Measurements from ENCODE around the gene SLC6A17.

Gene SLC6A17

DNA sequence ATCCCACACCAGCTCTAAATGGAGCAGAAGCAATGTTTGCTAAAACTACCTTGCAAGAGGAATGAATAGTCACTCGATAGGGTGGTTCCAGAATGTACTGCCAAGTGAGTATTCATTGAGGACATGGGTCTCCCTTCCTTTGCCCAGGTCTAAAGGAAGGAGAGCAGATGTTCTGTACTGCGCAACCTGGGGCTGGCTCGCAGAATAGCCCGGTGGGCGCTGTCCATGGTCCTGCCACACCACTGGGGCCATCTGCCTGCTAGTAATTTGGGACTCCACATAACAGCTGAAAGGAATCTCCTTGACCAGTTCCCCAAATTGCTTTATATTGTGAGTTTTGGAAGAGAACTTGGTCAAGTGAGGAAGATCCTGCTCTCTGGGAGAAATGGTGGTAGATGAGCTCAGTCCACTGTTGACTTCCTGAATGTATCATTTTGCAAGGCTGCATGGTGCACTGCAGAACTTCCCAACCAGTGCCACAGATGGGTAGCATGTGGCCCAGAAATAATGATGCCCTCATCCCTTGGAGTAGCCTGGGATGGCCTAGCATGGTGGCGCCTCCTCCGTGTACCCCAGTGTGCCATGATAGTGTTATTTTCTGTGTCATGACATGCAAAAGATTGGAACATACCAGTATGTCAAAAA lies 5.7 kb downstream of the SLC6A17 start:
- Mint-ChIP-seq H3K4me3 (no peak overlapping the region), H3K4me1 (no peaks in the 10 kb centered on the region), H3K27me3 (ENCODE audit: low read depth, poor library complexity) (peaks cover 91% of the 10 kb centered on the region), H3K27ac (no peak overlapping the region), H3K36me3 (ENCODE audit: low read depth) (no peaks in the 10 kb centered on the region), H3K9me3 (peaks cover 6% of the 10 kb centered on the region)
- DNase-seq = peak; percentile 98
- TF ChIP-seq, protein P1, sequence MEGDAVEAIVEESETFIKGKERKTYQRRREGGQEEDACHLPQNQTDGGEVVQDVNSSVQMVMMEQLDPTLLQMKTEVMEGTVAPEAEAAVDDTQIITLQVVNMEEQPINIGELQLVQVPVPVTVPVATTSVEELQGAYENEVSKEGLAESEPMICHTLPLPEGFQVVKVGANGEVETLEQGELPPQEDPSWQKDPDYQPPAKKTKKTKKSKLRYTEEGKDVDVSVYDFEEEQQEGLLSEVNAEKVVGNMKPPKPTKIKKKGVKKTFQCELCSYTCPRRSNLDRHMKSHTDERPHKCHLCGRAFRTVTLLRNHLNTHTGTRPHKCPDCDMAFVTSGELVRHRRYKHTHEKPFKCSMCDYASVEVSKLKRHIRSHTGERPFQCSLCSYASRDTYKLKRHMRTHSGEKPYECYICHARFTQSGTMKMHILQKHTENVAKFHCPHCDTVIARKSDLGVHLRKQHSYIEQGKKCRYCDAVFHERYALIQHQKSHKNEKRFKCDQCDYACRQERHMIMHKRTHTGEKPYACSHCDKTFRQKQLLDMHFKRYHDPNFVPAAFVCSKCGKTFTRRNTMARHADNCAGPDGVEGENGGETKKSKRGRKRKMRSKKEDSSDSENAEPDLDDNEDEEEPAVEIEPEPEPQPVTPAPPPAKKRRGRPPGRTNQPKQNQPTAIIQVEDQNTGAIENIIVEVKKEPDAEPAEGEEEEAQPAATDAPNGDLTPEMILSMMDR (IDR thresholded peaks at IDR 0.05) = no peak

DNA sequence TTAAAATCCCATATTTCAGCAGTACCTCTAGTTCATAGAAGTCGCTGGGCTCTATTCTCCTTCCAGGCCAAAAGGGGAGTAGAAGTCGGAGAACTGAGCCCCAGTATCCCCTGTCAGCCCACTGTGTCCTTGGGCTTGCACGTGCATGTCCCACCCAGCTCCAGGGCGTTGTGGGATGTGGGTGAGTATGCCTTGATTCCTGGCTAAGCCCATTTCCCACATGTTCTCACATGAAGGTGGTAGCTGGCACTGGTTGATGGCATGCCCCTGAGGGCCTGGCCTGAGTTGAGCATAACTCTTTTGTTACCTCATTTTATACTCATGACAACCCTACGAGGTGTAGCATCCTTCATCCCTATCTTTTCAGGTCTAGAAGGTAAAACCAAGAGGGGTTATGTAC lies 8.0 kb downstream of the SLC6A17 start:
- no peak overlapping the region for H3K4me3 Mint-ChIP-seq
- peaks cover 9% of the 10 kb centered on the region for H3K9me3 Mint-ChIP-seq
- DNase-seq = no peak
- H3K27ac Mint-ChIP-seq = no peak overlapping the region
- TF ChIP-seq, protein P1 (IDR thresholded peaks at IDR 0.05) = no peak
- no peaks in the 10 kb centered on the region for H3K4me1 Mint-ChIP-seq
- H3K36me3 Mint-ChIP-seq (ENCODE audit: low read depth) = no peaks in the 10 kb centered on the region
- H3K27me3 Mint-ChIP-seq (ENCODE audit: low read depth, poor library complexity) = peaks cover 84% of the 10 kb centered on the region

GRCh38 chr1:110159168-110159567 lies 8.9 kb downstream of the SLC6A17 start:
- Mint-ChIP-seq H3K27ac (no peak overlapping the region), H3K9me3 (peaks cover 9% of the 10 kb centered on the region), H3K27me3 (ENCODE audit: low read depth, poor library complexity) (peaks cover 82% of the 10 kb centered on the region), H3K36me3 (ENCODE audit: low read depth) (no peaks in the 10 kb centered on the region), H3K4me3 (no peak overlapping the region), H3K4me1 (no peaks in the 10 kb centered on the region)
- TF ChIP-seq, protein P1 (IDR thresholded peaks at IDR 0.05) = no peak
- DNase-seq = no peak

DNA sequence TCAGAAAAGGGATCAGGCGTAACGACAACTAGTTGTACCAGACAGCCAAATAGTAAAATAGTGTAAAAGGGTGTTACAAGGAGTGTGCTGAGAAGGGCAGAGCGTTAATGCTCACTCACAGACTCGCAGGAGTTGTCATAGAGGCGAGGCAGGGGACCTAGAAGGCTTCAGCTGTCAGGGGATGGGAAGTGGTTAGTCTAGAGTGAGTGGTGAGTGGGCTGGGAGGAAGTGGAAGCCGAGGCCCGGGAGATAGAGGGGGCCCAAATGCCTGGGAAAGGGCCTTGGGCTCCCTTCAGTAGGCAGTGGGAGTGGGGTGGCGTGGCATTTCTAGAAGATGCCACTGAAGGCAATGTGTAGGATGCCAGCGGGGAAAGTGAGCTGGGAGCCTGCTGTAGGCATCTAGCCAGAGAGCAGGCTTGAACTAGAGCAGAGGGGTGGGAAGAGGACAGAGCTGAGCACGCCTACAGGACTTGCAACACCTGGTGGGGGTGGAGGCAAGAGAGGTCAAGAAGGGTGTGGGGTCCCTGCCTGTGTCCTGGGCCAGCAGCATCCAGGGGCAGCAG lies 10.3 kb downstream of the SLC6A17 start:
- Mint-ChIP-seq H3K4me1 (no peaks in the 10 kb centered on the region), H3K27me3 (ENCODE audit: low read depth, poor library complexity) (peaks cover 78% of the 10 kb centered on the region), H3K27ac (no peak overlapping the region), H3K9me3 (peaks cover 9% of the 10 kb centered on the region), H3K36me3 (ENCODE audit: low read depth) (no peaks in the 10 kb centered on the region), H3K4me3 (no peak overlapping the region)
- DNase-seq = no peak
- TF ChIP-seq, protein P1 (IDR thresholded peaks at IDR 0.05) = no peak

- Mint-ChIP-seq H3K27ac (no peak overlapping the region), H3K27me3 (ENCODE audit: low read depth, poor library complexity) (peaks cover 72% of the 10 kb centered on the region), H3K4me3 (no peak overlapping the region), H3K36me3 (ENCODE audit: low read depth) (no peaks in the 10 kb centered on the region), H3K9me3 (peaks cover 9% of the 10 kb centered on the region), H3K4me1 (no peaks in the 10 kb centered on the region)
- no peak for DNase-seq
- TF ChIP-seq, protein P1 (IDR thresholded peaks at IDR 0.05) = no peak
Observed at GRCh38 chr1:110161165-110161564, 10.9 kb downstream of the SLC6A17 start.

- H3K4me3 Mint-ChIP-seq = no peak overlapping the region
- no peaks in the 10 kb centered on the region for H3K4me1 Mint-ChIP-seq
- no peak for DNase-seq
- H3K36me3 Mint-ChIP-seq (ENCODE audit: low read depth) = no peaks in the 10 kb centered on the region
- TF ChIP-seq, protein P1 (IDR thresholded peaks at IDR 0.05) = no peak
- peaks cover 9% of the 10 kb centered on the region for H3K9me3 Mint-ChIP-seq
- H3K27me3 Mint-ChIP-seq (ENCODE audit: low read depth, poor library complexity) = peaks cover 72% of the 10 kb centered on the region
- no peak overlapping the region for H3K27ac Mint-ChIP-seq
Observed at GRCh38 chr1:110161849-110162248, 11.6 kb downstream of the SLC6A17 start.
